ENCODE data around the gene OTUD7B.

DNA sequence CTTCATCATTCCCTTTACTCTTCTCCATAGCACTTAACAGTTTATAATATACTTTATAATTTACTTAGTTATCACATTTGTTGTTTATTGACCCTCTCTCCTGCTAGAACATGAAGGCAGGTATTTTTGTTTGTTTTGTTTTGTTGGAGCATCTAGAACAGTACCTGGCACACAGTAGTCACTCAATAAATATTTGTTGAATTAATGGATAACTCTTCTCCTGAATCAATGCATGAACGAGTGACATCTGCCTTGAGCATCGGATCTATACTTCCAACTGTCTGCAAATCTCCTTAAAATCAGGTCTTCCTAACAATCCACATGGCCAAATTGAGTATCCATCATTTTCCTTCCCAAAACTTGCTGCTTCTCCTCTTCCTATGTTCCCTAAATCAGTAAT, 38.0 kb downstream of the OTUD7B start:
- TF ChIP-seq POLR2A (IDR thresholded peaks at IDR 0.05; ENCODE audit: low read depth, low read length), result no peak
- TF ChIP-seq TAF1 (IDR thresholded peaks at IDR 0.05; ENCODE audit: low read depth, low read length), result no peak
